Measurements from ENCODE around the gene FOXJ1. TPM values are rescaled to one million over a fixed set of nuclear protein-coding genes. Genes with fewer than 3 reads are reported as not detected.

Gene FOXJ1
- total RNA-seq, 1 experiment from 2014 or later, result 4.0 TPM

- H3K27me3 ChIP-seq (ENCODE audit: insufficient read depth, low read length), result peaks cover 36% of the 10 kb centered on the region
- WGBS (ENCODE audit: extremely low coverage, insufficient read length, low lambda C conversion rate), result no CpG with 5 or more reads among the region's 22 CpGs
- H3K4me1 Mint-ChIP-seq, result peaks cover 68 to 84% of the 10 kb centered on the region in 2 experiments
Observed at GRCh38 chr17:76134911-76135809, 5.9 kb downstream of the FOXJ1 start.

More at GRCh38 chr17:76134911-76135809, 5.9 kb downstream of the FOXJ1 start:
- Histone ChIP-seq H3K79me2 (ENCODE audit: insufficient read depth, low read length) (no peaks in the 10 kb centered on the region), H4K91ac (ENCODE audit: insufficient read length, low read depth, low read length) (no peak overlapping the region), H2BK5ac (ENCODE audit: insufficient read length, low read length) (no peak overlapping the region), H4K8ac (replicated peaks; ENCODE audit: insufficient read length, low read depth, low read length) (no peak overlapping the region), H3T11ph (ENCODE audit: low read length) (no peak overlapping the region), H3K56ac (ENCODE audit: insufficient read length, low read depth, low read length) (no peak overlapping the region), H3K4ac (ENCODE audit: low read depth, low read length) (no peak overlapping the region), H3K79me1 (ENCODE audit: insufficient read depth, low read depth, low read length, poor library complexity, severe bottlenecking) (no peaks in the 10 kb centered on the region), H2BK12ac (ENCODE audit: insufficient read length, low read depth, low read length) (no peak overlapping the region), H3K23ac (ENCODE audit: insufficient read length, low read depth, low read length) (no peak overlapping the region), H2BK120ac (ENCODE audit: low read depth, low read length, poor library complexity, severe bottlenecking) (no peak overlapping the region), H3K4me2 (ENCODE audit: insufficient read depth, insufficient read length, low read length) (peak overlapping the region; percentile 21), H3K27ac (ENCODE audit: insufficient read length, low read depth, low read length) (no peak overlapping the region), H4K5ac (ENCODE audit: insufficient read length, low read depth, low read length) (no peak overlapping the region), H3K9me3 (ENCODE audit: control insufficient read depth, low read depth, low read length) (no peaks in the 10 kb centered on the region), H3K14ac (ENCODE audit: insufficient read depth, low read length) (no peak overlapping the region; the same call in 1 of the 2 replicates), H3K4me1 (ENCODE audit: insufficient read depth, low read length) (peaks cover 13% of the 10 kb centered on the region), H3K23me2 (ENCODE audit: insufficient read length, low read depth, low read length, poor library complexity, severe bottlenecking) (peaks cover 36% of the 10 kb centered on the region), H3K9ac (ENCODE audit: extremely low read depth, insufficient read length, low read length) (no peak overlapping the region), H2AFZ (ENCODE audit: low read length) (no peak overlapping the region), H2BK15ac (ENCODE audit: low read depth, low read length) (no peak overlapping the region), H4K20me1 (ENCODE audit: control insufficient read depth, insufficient read depth, insufficient read length) (no peaks in the 10 kb centered on the region), H3K18ac (ENCODE audit: insufficient read length, low read depth, low read length) (peak overlapping the region; percentile 21), H2AK5ac (ENCODE audit: insufficient read length, low read length) (no peak overlapping the region), H2BK20ac (ENCODE audit: low read depth, low read length, poor library complexity, severe bottlenecking) (no peak overlapping the region)
- Mint-ChIP-seq H3K4me3 (peak overlapping the region; percentile 57 to 77), H3K27me3 (ENCODE audit: low read depth) (peaks cover 57% of the 10 kb centered on the region), H3K9me3 (peaks cover 0 to 3% of the 10 kb centered on the region in 2 experiments; a peak in 2 of 5 replicates), H3K27ac (peak overlapping the region; percentile 70 to 91 (median 86); a peak in 5 of 7 replicates), H3K36me3 (ENCODE audit: insufficient read depth in 1 of 3, low read depth in 3 of 3) (no peaks in the 10 kb centered on the region)
- DNase-seq, result peak; percentile 88
- peak; percentile 34; the same call in 2 of the 3 replicates for TF ChIP-seq CTCF (conservative IDR thresholded peaks at IDR 0.05)

Measured in H9 (cell line).